Lower lobe of right lung (tissue), 2 donors: Measurements from ENCODE around the gene FOXD2. TPM values are rescaled to one million over a fixed set of nuclear protein-coding genes. Genes with fewer than 3 reads are reported as not detected.

ENCODE experiments used
- ATAC-seq, 2 donors: fragments of 200-7000 bp; cut with Tn5 transposase; one replicate each; pipeline ENCODE4 v1.9.1; 2020 to 2022; ENCODE audit warnings: mild to moderate bottlenecking in 2 of 2, moderate library complexity in 2 of 2
- DNase-seq: peaks from one replicate; pipeline ENCODE4 v3.0.0-alpha.2; 2020
- H3K27ac ChIP-seq: fragments of 200-600 bp; one replicate; pipeline ENCODE4 v1.8.0; 2022
- H3K27me3 ChIP-seq: fragments of 200-600 bp; one replicate; pipeline ENCODE4 v1.8.0; 2022; ENCODE audit warnings: low read depth
- H3K36me3 ChIP-seq: fragments of 200-600 bp; one replicate; pipeline ENCODE4 v1.8.0; 2022; ENCODE audit warnings: mild to moderate bottlenecking
- H3K4me1 ChIP-seq: fragments of 200-600 bp; one replicate; pipeline ENCODE4 v1.8.0; 2022
- H3K4me3 ChIP-seq: fragments of 200-600 bp; one replicate; pipeline ENCODE4 v1.8.0; 2022; ENCODE audit warnings: mild to moderate bottlenecking
- H3K9me3 ChIP-seq: fragments of 200-600 bp; one replicate; pipeline ENCODE4 v1.8.0; 2022
- intact Hi-C: fragments of 100-400 bp; cut with DNase I; formaldehyde crosslinking; loops from one replicate; pipeline ENCODE4 v1.11.0; 2022
- total RNA-seq: library from RNA; stranded (reverse); fragmentation: NEBNext Ultra II Directional; extraction: Animal tissue kit (Norgen Biotek cat#: 25700); gene quantifications from one replicate; pipeline ENCODE4 v1.2.1, GENCODE V29; 2021
- TF ChIP-seq, protein P1 (sequence below): fragments of 200-600 bp; IDR thresholded peaks from one replicate; pipeline ENCODE4 v1.8.0; 2022; ENCODE audit warnings: antibody characterized with exemption, mild to moderate bottlenecking
- donor health status: DM: no; HTN: yes; CAD: no; lungs with severe emphysema.

Gene FOXD2
- total RNA-seq, 1 donor from 2014 or later, result 0.44 TPM

DNA sequence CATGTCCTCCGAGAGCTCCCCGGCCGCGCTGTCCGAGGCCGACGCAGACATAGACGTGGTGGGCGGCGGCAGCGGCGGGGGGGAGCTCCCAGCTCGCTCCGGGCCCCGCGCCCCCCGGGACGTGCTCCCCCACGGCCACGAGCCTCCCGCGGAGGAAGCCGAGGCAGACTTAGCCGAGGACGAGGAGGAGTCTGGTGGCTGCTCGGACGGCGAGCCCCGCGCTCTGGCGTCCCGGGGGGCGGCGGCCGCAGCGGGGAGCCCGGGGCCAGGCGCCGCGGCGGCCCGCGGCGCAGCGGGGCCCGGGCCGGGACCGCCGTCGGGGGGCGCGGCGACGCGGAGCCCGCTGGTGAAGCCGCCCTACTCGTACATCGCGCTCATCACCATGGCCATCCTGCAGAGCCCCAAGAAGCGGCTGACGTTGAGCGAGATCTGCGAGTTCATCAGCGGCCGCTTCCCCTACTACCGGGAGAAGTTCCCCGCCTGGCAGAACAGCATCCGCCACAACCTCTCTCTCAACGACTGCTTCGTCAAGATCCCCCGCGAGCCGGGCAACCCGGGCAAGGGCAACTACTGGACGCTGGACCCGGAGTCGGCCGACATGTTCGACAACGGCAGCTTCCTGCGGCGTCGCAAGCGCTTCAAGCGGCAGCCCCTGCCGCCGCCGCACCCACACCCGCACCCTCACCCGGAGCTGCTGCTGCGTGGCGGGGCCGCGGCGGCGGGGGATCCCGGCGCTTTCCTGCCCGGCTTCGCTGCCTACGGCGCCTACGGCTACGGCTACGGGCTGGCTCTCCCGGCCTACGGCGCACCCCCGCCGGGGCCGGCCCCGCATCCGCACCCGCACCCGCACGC lies 547 bp downstream of the FOXD2 start:
- Histone ChIP-seq H3K36me3 (no peaks in the 10 kb centered on the region), H3K4me1 (peaks cover 30% of the 10 kb centered on the region), H3K27ac (peak overlapping the region; percentile 87), H3K4me3 (peak overlapping the region; percentile 81), H3K27me3 (peaks cover 69% of the 10 kb centered on the region), H3K9me3 (no peaks in the 10 kb centered on the region)
- ATAC-seq, result no peak
- peak; percentile 53 for DNase-seq
- intact Hi-C loops, result no loop called here
- TF ChIP-seq, protein P1, sequence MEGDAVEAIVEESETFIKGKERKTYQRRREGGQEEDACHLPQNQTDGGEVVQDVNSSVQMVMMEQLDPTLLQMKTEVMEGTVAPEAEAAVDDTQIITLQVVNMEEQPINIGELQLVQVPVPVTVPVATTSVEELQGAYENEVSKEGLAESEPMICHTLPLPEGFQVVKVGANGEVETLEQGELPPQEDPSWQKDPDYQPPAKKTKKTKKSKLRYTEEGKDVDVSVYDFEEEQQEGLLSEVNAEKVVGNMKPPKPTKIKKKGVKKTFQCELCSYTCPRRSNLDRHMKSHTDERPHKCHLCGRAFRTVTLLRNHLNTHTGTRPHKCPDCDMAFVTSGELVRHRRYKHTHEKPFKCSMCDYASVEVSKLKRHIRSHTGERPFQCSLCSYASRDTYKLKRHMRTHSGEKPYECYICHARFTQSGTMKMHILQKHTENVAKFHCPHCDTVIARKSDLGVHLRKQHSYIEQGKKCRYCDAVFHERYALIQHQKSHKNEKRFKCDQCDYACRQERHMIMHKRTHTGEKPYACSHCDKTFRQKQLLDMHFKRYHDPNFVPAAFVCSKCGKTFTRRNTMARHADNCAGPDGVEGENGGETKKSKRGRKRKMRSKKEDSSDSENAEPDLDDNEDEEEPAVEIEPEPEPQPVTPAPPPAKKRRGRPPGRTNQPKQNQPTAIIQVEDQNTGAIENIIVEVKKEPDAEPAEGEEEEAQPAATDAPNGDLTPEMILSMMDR, result no peak

DNA sequence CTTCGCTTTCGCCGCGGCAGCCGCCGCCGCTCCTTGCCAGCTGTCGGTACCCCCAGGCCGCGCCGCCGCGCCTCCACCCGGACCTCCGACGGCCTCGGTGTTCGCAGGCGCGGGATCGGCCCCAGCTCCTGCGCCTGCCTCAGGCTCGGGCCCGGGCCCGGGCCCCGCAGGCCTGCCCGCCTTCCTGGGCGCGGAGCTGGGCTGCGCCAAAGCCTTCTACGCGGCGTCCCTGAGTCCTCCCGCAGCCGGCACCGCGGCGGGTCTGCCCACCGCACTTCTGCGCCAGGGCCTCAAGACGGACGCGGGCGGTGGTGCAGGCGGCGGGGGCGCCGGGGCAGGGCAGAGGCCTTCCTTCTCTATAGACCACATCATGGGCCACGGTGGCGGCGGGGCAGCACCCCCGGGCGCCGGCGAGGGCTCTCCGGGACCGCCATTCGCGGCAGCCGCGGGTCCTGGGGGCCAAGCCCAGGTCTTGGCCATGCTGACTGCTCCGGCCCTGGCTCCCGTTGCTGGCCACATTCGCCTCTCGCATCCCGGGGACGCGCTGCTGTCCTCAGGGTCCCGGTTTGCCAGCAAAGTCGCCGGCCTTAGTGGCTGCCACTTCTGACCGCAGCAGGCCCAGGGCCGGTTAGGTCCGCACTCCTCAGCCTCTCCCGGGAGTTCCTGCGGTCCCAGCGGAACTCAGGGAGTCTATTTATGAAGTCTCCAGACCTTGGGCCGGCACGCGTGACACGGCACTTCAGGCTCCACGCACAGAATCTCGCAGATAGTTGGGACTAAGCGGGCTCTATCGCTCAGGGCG lies 1.4 kb downstream of the FOXD2 start:
- Histone ChIP-seq H3K9me3 (no peaks in the 10 kb centered on the region), H3K36me3 (no peaks in the 10 kb centered on the region), H3K27ac (no peak overlapping the region), H3K4me1 (peaks cover 23% of the 10 kb centered on the region), H3K4me3 (peak overlapping the region; percentile 81), H3K27me3 (peaks cover 72% of the 10 kb centered on the region)
- DNase-seq (no peak), ATAC-seq (no peak)
- TF ChIP-seq, protein P1, result no peak
- intact Hi-C loops, result no loop called here

DNA sequence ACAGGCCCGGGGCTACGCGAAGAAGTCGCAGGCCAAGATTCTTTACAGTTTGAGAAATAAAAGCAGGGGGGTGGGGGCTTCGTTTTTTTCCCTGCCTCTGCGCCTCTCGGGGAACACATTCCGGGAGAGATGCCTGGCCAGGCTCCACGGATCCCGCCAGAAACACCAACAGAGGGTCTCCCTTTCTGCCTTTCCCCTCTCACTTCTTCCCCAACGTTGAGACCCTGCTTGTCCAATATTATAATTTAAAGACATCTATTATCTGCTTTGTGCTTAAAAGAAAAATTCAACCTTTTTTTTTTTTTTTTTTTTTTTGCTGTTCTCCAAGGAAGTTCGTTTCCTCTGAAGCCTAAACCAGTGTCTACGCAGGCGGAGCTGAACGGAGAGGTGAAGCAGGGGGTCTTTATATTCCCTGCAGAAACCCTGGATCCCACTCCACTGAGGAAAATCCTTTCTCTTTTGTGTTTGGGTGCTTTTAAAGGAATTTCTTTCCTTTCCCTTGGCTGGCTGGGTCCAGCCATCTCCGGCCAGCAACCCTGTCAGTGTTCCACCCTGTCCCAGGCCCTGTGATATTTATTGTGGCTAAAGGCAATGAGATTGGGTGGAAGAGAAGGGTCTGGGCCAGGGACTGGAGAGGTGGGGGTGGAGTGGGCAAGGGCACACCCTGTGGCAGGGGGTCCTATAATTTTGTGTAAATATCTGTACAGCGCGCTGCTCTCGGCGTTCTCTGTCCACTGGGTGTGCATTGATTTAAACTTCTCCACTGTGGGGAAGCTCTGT lies 2.2 kb downstream of the FOXD2 start:
- intact Hi-C loops, result loop anchor here (10.0 kb wide), 1 partner anchor 265 kb away; no protein-coding TSS in a partner anchor
- H3K9me3 ChIP-seq, result no peaks in the 10 kb centered on the region
- ATAC-seq (no peak), DNase-seq (no peak)
- TF ChIP-seq, protein P1, result no peak
- H3K4me3 ChIP-seq, result no peak overlapping the region
- H3K36me3 ChIP-seq, result no peaks in the 10 kb centered on the region
- H3K4me1 ChIP-seq, result peaks cover 23% of the 10 kb centered on the region
- no peak overlapping the region for H3K27ac ChIP-seq
- H3K27me3 ChIP-seq, result peaks cover 72% of the 10 kb centered on the region

DNA sequence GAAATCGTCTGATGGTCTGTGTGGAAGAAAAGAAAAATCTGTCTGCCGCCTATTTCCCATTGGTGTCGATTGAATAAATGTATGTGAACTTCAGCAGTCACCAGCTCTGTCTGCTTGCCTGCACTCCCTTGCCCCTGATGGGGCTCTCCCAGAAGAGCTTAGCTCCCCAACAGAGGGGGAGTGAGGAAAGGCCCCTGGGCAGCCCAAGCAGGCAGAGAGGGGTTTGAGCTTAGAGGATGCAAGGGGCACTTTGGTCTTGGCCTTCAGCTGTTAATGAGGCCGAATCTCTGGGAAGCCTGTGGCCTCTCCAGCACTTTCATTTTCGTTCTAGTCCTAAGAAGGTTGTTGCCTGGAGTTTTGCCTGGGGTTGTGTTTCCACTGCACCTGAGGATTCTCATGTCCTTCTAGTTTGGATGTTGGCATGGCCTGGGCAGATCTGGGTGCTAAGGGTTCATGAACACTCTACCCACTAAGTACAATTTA lies 2.8 kb downstream of the FOXD2 start:
- intact Hi-C loops, result loop anchor here (10.0 kb wide), 1 partner anchor 264 kb away; no protein-coding TSS in a partner anchor
- Histone ChIP-seq H3K27ac (no peak overlapping the region), H3K36me3 (no peaks in the 10 kb centered on the region), H3K4me3 (no peak overlapping the region), H3K9me3 (no peaks in the 10 kb centered on the region), H3K27me3 (peaks cover 72% of the 10 kb centered on the region), H3K4me1 (peaks cover 27% of the 10 kb centered on the region)
- ATAC-seq, result no peak
- TF ChIP-seq, protein P1, result no peak
- no peak for DNase-seq
